Measurements from ENCODE around the gene SRSF5. TPM values are rescaled to one million over a fixed set of nuclear protein-coding genes. Genes with fewer than 3 reads are reported as not detected.

The SRSF5 gene
- total RNA-seq, 1 donor from 2014 or later = 130 TPM

DNA sequence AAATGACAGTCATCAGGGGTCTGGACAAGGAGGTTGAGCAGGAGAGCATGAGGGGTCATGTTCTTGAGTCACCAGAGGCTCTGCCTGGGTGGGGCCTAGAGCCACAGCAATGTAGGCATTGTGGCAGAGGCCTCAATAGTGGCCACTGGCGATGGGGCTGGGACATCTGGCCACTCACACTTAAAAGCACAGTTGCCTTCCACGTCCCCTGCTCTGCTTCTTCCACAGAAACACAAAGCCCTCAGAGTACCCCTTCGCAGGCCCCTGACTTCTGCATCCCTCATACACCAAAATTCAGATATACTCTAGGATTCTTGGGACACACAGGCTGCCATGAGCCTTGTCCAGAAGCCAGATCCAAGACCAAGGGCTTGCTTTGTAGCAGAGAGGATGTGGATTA is 27.8 kb downstream of the SRSF5 start:
- no peak for DNase-seq (ENCODE audit: low read depth)
- no peaks in the 10 kb centered on the region for H3K27me3 ChIP-seq (ENCODE audit: control insufficient read depth, insufficient read depth, low read length)
- no peak overlapping the region for H3K4me3 ChIP-seq (ENCODE audit: low read depth, low read length)
- H3K36me3 ChIP-seq (ENCODE audit: control insufficient read depth, insufficient read depth, low read length) = no peaks in the 10 kb centered on the region
- TF ChIP-seq, protein P1, sequence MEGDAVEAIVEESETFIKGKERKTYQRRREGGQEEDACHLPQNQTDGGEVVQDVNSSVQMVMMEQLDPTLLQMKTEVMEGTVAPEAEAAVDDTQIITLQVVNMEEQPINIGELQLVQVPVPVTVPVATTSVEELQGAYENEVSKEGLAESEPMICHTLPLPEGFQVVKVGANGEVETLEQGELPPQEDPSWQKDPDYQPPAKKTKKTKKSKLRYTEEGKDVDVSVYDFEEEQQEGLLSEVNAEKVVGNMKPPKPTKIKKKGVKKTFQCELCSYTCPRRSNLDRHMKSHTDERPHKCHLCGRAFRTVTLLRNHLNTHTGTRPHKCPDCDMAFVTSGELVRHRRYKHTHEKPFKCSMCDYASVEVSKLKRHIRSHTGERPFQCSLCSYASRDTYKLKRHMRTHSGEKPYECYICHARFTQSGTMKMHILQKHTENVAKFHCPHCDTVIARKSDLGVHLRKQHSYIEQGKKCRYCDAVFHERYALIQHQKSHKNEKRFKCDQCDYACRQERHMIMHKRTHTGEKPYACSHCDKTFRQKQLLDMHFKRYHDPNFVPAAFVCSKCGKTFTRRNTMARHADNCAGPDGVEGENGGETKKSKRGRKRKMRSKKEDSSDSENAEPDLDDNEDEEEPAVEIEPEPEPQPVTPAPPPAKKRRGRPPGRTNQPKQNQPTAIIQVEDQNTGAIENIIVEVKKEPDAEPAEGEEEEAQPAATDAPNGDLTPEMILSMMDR (IDR thresholded peaks at IDR 0.05; ENCODE audit: insufficient read depth, low read length, poor library complexity, severe bottlenecking) = no peak

- no peak for DNase-seq (ENCODE audit: low read depth)
- Histone ChIP-seq H3K36me3 (ENCODE audit: control insufficient read depth, insufficient read depth, low read length) (no peaks in the 10 kb centered on the region), H3K27me3 (ENCODE audit: control insufficient read depth, insufficient read depth, low read length) (no peaks in the 10 kb centered on the region), H3K4me3 (ENCODE audit: low read depth, low read length) (no peak overlapping the region)
- TF ChIP-seq, protein P1 (IDR thresholded peaks at IDR 0.05; ENCODE audit: insufficient read depth, low read length, poor library complexity, severe bottlenecking) = no peak
These were observed 28.7 kb downstream of the SRSF5 start for GRCh38 chr14:69795691-69796090.

- H3K27me3 ChIP-seq (ENCODE audit: control insufficient read depth, insufficient read depth, low read length) = no peaks in the 10 kb centered on the region
- H3K36me3 ChIP-seq (ENCODE audit: control insufficient read depth, insufficient read depth, low read length) = no peaks in the 10 kb centered on the region
- no peak within 1 kb of the TSS for H3K4me3 ChIP-seq (ENCODE audit: low read depth, low read length)
- TF ChIP-seq, protein P1 (IDR thresholded peaks at IDR 0.05; ENCODE audit: insufficient read depth, low read length, poor library complexity, severe bottlenecking) = no peak
- DNase-seq (ENCODE audit: low read depth) = no peak
These were observed 30.0 kb downstream of the SRSF5 start, which contains the start of gene SLC10A1 for GRCh38 chr14:69796797-69797500. Gene SLC10A1 (minus strand): TSS chr14:69797241. CDS start chr14:69797155, 86 bp downstream.

DNA sequence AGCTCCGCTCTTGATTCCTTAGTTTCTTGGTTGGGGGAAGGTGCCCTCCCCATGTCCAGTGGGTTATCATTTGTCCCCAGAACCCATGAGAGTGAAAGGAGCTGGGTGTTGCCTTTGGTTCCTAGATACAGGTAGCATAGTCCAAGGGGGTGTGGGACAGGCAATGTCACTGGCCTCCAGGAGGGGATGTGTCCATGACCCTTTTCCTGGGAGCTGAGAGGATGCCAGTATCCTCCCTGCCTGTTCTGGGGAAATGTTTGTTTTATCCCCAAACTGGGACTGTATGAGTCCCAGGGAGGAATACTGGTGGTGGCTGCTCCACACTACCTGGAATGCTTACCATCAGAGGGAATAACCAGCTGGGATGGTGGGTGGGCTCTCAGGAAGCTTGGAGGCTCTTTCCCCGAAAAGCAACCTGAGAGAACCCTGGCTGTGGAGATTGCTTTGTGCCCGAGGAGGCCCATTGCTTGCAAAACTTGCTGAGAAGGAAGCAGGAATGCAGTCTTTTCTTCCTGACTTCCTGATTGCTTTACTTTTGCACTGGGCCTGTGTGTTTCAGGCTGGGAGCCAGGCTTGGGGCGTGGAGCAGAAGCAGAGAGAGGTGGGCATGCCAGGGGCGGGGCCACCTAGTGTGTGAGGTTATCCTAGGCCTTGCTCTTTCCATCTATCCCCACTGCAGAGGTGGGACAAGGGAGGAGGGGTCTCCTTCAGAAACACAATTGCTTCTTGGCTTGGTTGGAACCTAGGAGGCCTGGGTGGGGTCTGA is 30.8 kb downstream of the SRSF5 start:
- TF ChIP-seq, protein P1 (IDR thresholded peaks at IDR 0.05; ENCODE audit: insufficient read depth, low read length, poor library complexity, severe bottlenecking) = no peak
- Histone ChIP-seq H3K36me3 (ENCODE audit: control insufficient read depth, insufficient read depth, low read length) (no peaks in the 10 kb centered on the region), H3K27me3 (ENCODE audit: control insufficient read depth, insufficient read depth, low read length) (no peaks in the 10 kb centered on the region), H3K4me3 (ENCODE audit: low read depth, low read length) (no peak overlapping the region)
- no peak for DNase-seq (ENCODE audit: low read depth)

GRCh38 chr14:69798339-69798735 is 31.4 kb downstream of the SRSF5 start:
- TF ChIP-seq, protein P1 (IDR thresholded peaks at IDR 0.05; ENCODE audit: insufficient read depth, low read length, poor library complexity, severe bottlenecking) = no peak

More at GRCh38 chr14:69798339-69798735, 31.4 kb downstream of the SRSF5 start:
- no peak for DNase-seq (ENCODE audit: low read depth)
- Histone ChIP-seq H3K27me3 (ENCODE audit: control insufficient read depth, insufficient read depth, low read length) (no peaks in the 10 kb centered on the region), H3K36me3 (ENCODE audit: control insufficient read depth, insufficient read depth, low read length) (no peaks in the 10 kb centered on the region), H3K4me3 (ENCODE audit: low read depth, low read length) (no peak overlapping the region)

All from kidney epithelial cell (primary cell).